ENCODE results near the gene FAM53B. TPM values are rescaled to one million over a fixed set of nuclear protein-coding genes. Genes with fewer than 3 reads are reported as not detected.
"Not testable (repeated sequence)": the region's sequence is repeated elsewhere in the genome, so short reads cannot be mapped to it uniquely, and the experiment has no call there.

Gene FAM53B
- polyA plus RNA-seq, 1 donor, result 21.3 TPM

DNA sequence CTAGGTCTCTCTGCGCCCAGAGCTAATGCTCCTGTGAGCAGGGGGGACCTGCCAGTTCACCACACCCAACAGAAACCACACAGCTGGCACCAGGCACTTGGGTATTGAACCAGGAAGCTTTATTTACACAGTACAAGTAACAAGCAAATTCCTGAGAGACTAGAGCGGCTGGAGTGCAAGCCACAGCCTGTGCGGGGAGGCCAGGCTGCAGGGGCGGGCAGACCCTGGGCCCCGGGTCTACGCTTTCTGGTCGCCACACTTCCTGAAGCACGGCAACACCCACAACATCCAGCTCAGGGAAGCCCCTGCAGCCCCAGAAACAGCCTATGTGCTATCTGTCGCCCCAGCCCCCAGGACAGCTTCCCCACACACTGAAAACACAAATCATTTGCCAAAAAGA, 125.0 kb downstream of the FAM53B start:
- Histone ChIP-seq H3K9me3 (ENCODE audit: control insufficient read depth, low read depth, low read length) (peaks cover 4% of the 10 kb centered on the region), H3K27ac (ENCODE audit: low read length) (no peak overlapping the region), H3K4me3 (ENCODE audit: low read length) (no peak overlapping the region), H3K36me3 (ENCODE audit: control insufficient read depth, insufficient read depth, low read length) (peaks cover 69% of the 10 kb centered on the region), H3K4me1 (ENCODE audit: control insufficient read depth, insufficient read depth, low read length) (peaks cover 3% of the 10 kb centered on the region), H3K27me3 (ENCODE audit: control insufficient read depth, insufficient read depth, low read length) (no peaks in the 10 kb centered on the region)
- WGBS (ENCODE audit: insufficient coverage, low lambda C conversion rate), result no CpG with 5 or more reads among the region's 9 CpGs
- no peak for DNase-seq

DNA sequence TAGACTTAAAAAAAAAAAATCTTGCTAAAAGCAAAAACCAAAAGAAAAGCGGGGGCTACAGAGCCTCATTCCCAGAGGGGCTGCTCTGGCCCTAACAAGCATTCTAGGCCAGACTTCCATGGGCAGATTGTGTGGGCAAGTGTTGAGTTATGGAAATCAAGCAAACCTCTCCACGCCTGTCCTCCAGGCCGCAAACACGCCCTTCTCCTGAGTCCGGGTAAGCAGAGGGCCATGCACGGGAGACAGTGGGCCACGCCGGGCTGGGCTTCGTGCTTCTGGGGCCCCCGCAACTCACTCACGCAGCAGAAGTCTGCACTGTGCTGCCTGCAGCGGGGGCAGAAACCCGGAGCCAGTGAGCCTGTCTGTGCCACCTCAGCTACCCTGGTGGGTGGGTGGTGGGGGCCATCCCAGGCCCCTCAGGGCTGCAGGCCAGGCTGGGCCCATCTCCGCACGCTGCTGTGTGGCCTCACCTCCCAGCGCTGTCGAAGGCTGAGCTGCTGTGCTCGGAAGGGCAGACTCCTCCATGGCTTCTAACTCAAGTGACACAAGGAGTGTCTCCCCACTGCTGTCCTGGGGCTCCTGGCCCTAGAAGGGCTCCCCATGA, 125.6 kb downstream of the FAM53B start:
- no peak overlapping the region for H3K4me3 ChIP-seq (ENCODE audit: low read length)
- H3K36me3 ChIP-seq (ENCODE audit: control insufficient read depth, insufficient read depth, low read length), result peaks cover 65% of the 10 kb centered on the region
- H3K27me3 ChIP-seq (ENCODE audit: control insufficient read depth, insufficient read depth, low read length), result no peaks in the 10 kb centered on the region
- WGBS (ENCODE audit: insufficient coverage, low lambda C conversion rate), result no CpG with 5 or more reads among the region's 18 CpGs
- no peak overlapping the region for H3K27ac ChIP-seq (ENCODE audit: low read length)
- peaks cover 3% of the 10 kb centered on the region for H3K4me1 ChIP-seq (ENCODE audit: control insufficient read depth, insufficient read depth, low read length)
- H3K9me3 ChIP-seq (ENCODE audit: control insufficient read depth, low read depth, low read length), result peaks cover 4% of the 10 kb centered on the region
- no peak for DNase-seq

- Histone ChIP-seq H3K36me3 (ENCODE audit: control insufficient read depth, insufficient read depth, low read length) (peaks cover 47% of the 10 kb centered on the region), H3K4me1 (ENCODE audit: control insufficient read depth, insufficient read depth, low read length) (peaks cover 3% of the 10 kb centered on the region)
These were observed 127.4 kb downstream of the FAM53B start for GRCh38 chr10:124616836-124617130.

DNA sequence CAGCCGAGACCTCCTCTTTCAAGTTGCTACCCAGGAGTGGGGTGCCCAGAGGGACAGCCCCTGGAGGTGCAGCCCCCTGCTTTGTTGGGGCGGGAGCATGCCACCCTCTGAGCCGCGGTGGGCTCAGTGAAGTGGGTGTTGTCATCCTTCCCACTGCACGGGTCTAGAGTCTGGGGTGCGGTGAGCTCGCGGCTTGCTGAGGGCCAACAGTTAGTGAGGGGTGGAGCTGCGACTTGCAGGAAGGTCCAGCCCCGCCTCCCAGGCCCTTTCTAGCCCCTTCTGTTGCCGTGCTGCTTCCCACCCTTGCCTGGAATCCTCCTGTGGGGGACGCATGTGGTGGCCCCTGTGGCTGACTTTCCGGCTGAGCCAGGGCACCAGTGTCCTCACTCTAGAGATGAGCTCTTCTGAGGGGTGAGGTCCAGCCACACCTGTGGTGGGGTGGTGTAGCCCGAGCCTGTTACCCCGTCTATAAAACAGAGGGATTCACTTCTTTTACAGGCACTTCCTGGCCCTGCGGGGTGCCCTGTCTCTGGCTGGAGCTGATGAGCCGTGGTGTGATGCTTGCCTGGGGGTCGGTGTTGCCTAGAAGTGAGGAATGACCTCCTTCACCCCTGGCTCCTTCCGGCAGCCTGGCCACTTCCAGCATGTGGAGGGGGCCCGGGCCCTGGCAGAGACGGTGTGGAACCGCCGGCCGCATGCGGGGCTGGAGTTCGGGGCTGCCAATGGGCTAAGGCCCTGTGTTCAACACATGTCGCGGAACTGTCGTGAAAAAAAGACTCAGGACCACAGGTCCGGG, 127.9 kb downstream of the FAM53B start:
- no CpG with 5 or more reads among the region's 30 CpGs for WGBS (ENCODE audit: insufficient coverage, low lambda C conversion rate)

More at GRCh38 chr10:124616836-124617130, 127.4 kb downstream of the FAM53B start:
- Histone ChIP-seq H3K27ac (ENCODE audit: low read length) (no peak overlapping the region), H3K4me3 (ENCODE audit: low read length) (no peak overlapping the region), H3K27me3 (ENCODE audit: control insufficient read depth, insufficient read depth, low read length) (no peaks in the 10 kb centered on the region), H3K9me3 (ENCODE audit: control insufficient read depth, low read depth, low read length) (peaks cover 4% of the 10 kb centered on the region)
- DNase-seq, result no peak
- no CpG with 5 or more reads among the region's 4 CpGs for WGBS (ENCODE audit: insufficient coverage, low lambda C conversion rate)

GRCh38 chr10:124615259-124615658, 128.9 kb downstream of the FAM53B start:
- Histone ChIP-seq H3K9me3 (ENCODE audit: control insufficient read depth, low read depth, low read length) (peaks cover 4% of the 10 kb centered on the region), H3K27ac (ENCODE audit: low read length) (no peak overlapping the region), H3K4me3 (ENCODE audit: low read length) (no peak overlapping the region), H3K4me1 (ENCODE audit: control insufficient read depth, insufficient read depth, low read length) (peaks cover 3% of the 10 kb centered on the region), H3K36me3 (ENCODE audit: control insufficient read depth, insufficient read depth, low read length) (peaks cover 36% of the 10 kb centered on the region), H3K27me3 (ENCODE audit: control insufficient read depth, insufficient read depth, low read length) (no peaks in the 10 kb centered on the region)
- no peak for DNase-seq
- WGBS (ENCODE audit: insufficient coverage, low lambda C conversion rate), result no CpG with 5 or more reads among the region's 34 CpGs

More for the DNA sequence above, 127.9 kb downstream of the FAM53B start:
- no peak overlapping the region for H3K27ac ChIP-seq (ENCODE audit: low read length)
- no peaks in the 10 kb centered on the region for H3K27me3 ChIP-seq (ENCODE audit: control insufficient read depth, insufficient read depth, low read length)
- H3K4me1 ChIP-seq (ENCODE audit: control insufficient read depth, insufficient read depth, low read length), result peaks cover 3% of the 10 kb centered on the region
- H3K4me3 ChIP-seq (ENCODE audit: low read length), result no peak overlapping the region
- H3K9me3 ChIP-seq (ENCODE audit: control insufficient read depth, low read depth, low read length), result peaks cover 4% of the 10 kb centered on the region
- no peak for DNase-seq
- H3K36me3 ChIP-seq (ENCODE audit: control insufficient read depth, insufficient read depth, low read length), result peaks cover 46% of the 10 kb centered on the region

- DNase-seq, result no peak
- no peaks in the 10 kb centered on the region for H3K27me3 ChIP-seq (ENCODE audit: control insufficient read depth, insufficient read depth, low read length)
- peaks cover 4% of the 10 kb centered on the region for H3K9me3 ChIP-seq (ENCODE audit: control insufficient read depth, low read depth, low read length)
- WGBS (ENCODE audit: insufficient coverage, low lambda C conversion rate), result no CpG with 5 or more reads among the region's 11 CpGs
- H3K36me3 ChIP-seq (ENCODE audit: control insufficient read depth, insufficient read depth, low read length), result peaks cover 34% of the 10 kb centered on the region
- no peak overlapping the region for H3K27ac ChIP-seq (ENCODE audit: low read length)
- H3K4me1 ChIP-seq (ENCODE audit: control insufficient read depth, insufficient read depth, low read length), result peaks cover 3% of the 10 kb centered on the region
- H3K4me3 ChIP-seq (ENCODE audit: low read length), result no peak overlapping the region
These were observed 130.0 kb downstream of the FAM53B start for GRCh38 chr10:124614003-124614659.

DNA sequence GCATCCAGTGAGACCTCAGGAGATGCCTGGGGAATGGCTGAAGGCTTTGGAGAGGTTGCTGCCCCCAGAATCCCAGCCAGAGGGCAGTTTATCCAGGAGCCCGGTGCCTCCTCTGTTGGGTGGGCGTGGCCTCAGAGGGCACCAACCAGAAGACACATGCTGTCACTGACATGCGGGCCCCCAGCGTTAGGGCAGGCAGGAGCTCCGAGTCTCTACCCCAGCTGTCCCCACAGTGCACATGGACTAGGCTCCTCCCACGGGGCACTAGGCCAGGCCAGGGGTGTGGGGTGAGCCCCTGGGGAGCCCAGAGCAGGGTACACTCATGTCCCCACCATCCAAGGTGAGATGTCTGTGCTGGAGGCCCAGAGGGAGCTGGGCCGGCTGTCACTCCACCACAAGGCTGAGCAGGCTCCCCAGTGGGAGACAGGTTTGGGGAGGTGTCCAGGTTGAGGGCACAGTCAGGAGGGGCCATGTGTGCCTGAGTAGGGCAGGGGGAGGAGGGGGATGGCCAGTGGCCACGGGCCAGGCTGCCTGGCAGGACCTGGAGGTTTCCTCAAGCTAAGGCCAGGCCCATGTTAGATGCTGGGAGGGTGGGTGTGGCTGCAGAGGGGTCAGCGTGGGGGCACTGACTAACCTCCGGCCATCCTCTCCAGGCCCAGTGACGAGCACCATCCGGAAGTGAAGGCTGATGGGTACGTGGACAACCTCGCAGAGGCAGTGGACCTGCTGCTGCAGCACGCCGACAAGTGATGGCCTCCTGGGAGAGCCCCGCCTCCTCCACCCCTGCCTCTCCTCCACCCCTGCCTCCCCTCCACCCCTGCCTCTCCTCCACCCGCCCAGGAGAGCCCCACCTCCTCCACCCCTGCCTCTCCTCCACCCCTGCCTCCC, 131.3 kb downstream of the FAM53B start:
- Histone ChIP-seq H3K4me1 (ENCODE audit: control insufficient read depth, insufficient read depth, low read length) (peaks cover under 1% of the 10 kb centered on the region), H3K36me3 (ENCODE audit: control insufficient read depth, insufficient read depth, low read length) (peaks cover 22% of the 10 kb centered on the region), H3K9me3 (ENCODE audit: control insufficient read depth, low read depth, low read length) (peaks cover 4% of the 10 kb centered on the region), H3K4me3 (ENCODE audit: low read length) (no peak overlapping the region), H3K27me3 (ENCODE audit: control insufficient read depth, insufficient read depth, low read length) (no peaks in the 10 kb centered on the region), H3K27ac (ENCODE audit: low read length) (no peak overlapping the region)
- WGBS (ENCODE audit: insufficient coverage, low lambda C conversion rate), result no CpG with 5 or more reads among the region's 18 CpGs
- peak in 1 of 2 donors; percentile 37 for DNase-seq

- Histone ChIP-seq H3K4me3 (ENCODE audit: low read length) (no peak overlapping the region), H3K9me3 (ENCODE audit: control insufficient read depth, low read depth, low read length) (peaks cover 4% of the 10 kb centered on the region), H3K4me1 (ENCODE audit: control insufficient read depth, insufficient read depth, low read length) (no peaks in the 10 kb centered on the region), H3K27ac (ENCODE audit: low read length) (no peak overlapping the region), H3K27me3 (ENCODE audit: control insufficient read depth, insufficient read depth, low read length) (no peaks in the 10 kb centered on the region), H3K36me3 (ENCODE audit: control insufficient read depth, insufficient read depth, low read length) (peaks cover 11% of the 10 kb centered on the region)
- whole genome bisulfite sequencing (ENCODE audit: insufficient coverage, low lambda C conversion rate), result no CpG with 5 or more reads among the region's 11 CpGs
- no peak for DNase-seq
These were observed 132.4 kb downstream of the FAM53B start for GRCh38 chr10:124611738-124612137.

- DNase-seq; H3K36me3 ChIP-seq (ENCODE audit: control insufficient read depth, insufficient read depth, low read length); H3K4me1 ChIP-seq (ENCODE audit: control insufficient read depth, insufficient read depth, low read length); H3K9me3 ChIP-seq (ENCODE audit: control insufficient read depth, low read depth, low read length); H3K4me3 ChIP-seq (ENCODE audit: low read length); H3K27ac ChIP-seq (ENCODE audit: low read length); H3K27me3 ChIP-seq (ENCODE audit: control insufficient read depth, insufficient read depth, low read length): not testable (repeated sequence)
- no CpG with 5 or more reads among the region's 17 CpGs for WGBS (ENCODE audit: insufficient coverage, low lambda C conversion rate)
These were observed 133.3 kb downstream of the FAM53B start for GRCh38 chr10:124610851-124611250.

DNA sequence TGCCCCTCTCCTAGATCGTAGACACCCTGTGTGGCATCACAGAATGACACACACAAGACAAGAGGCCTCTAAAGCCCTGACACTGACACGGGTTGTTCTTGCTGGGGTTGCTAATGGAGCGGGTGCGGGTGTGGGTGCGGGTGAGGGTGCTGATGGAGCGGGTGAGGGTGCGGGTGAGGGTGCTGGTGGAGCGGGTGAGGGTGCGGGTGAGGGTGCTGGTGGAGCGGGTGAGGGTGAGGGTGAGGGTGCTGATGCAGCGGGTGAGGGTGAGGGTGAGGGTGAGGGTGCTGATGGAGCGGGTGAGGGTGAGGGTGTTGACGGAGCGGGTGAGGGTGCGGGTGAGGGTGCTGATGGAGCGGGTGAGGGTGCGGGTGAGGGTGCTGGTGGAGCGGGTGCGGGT, 134.0 kb downstream of the FAM53B start:
- H3K9me3 ChIP-seq (ENCODE audit: control insufficient read depth, low read depth, low read length); H3K4me1 ChIP-seq (ENCODE audit: control insufficient read depth, insufficient read depth, low read length); H3K36me3 ChIP-seq (ENCODE audit: control insufficient read depth, insufficient read depth, low read length); H3K4me3 ChIP-seq (ENCODE audit: low read length); H3K27ac ChIP-seq (ENCODE audit: low read length); DNase-seq; H3K27me3 ChIP-seq (ENCODE audit: control insufficient read depth, insufficient read depth, low read length): not testable (repeated sequence)
- 98% methylated on average over 5 of the region's 19 CpGs for WGBS (ENCODE audit: insufficient coverage, low lambda C conversion rate)
